Subcutaneous abdominal adipose tissue (tissue), 5 donors: Measurements from ENCODE around the gene RBM20.
"Not testable (repeated sequence)": the region's sequence is repeated elsewhere in the genome, so short reads cannot be mapped to it uniquely, and the experiment has no call there.

Source experiments
- H3K27ac ChIP-seq: one replicate; pipeline ENCODE4 v1.7.0; 2013; ENCODE audit warnings: low read depth, mild to moderate bottlenecking, inconsistent platforms, low read length, moderate library complexity
- H3K27me3 ChIP-seq, 5 donors: one replicate each; pipeline ENCODE4 v1.7.0; 2013; ENCODE audit warnings: low read length in 5 of 5, inconsistent platforms in 1 of 5; ENCODE audit not compliant: control insufficient read depth in 5 of 5, insufficient read depth in 4 of 5
- H3K36me3 ChIP-seq, 5 donors: one replicate each; pipeline ENCODE4 v1.7.0; 2013; ENCODE audit warnings: low read length in 5 of 5; ENCODE audit not compliant: control insufficient read depth in 5 of 5, insufficient read depth in 5 of 5
- H3K4me1 ChIP-seq, 5 donors: one replicate each; pipeline ENCODE4 v1.7.0; 2013; ENCODE audit warnings: low read length in 5 of 5, mild to moderate bottlenecking in 3 of 5, moderate library complexity in 1 of 5; ENCODE audit not compliant: control insufficient read depth in 5 of 5, insufficient read depth in 5 of 5
- H3K4me3 ChIP-seq, 5 donors: one replicate each; pipeline ENCODE4 v1.7.0; 2013; ENCODE audit warnings: low read length in 5 of 5, low read depth in 1 of 5
- H3K9ac ChIP-seq, 5 donors: one replicate each; pipeline ENCODE4 v1.7.0; 2013; ENCODE audit warnings: low read length in 5 of 5, mild to moderate bottlenecking in 4 of 5, moderate library complexity in 3 of 5
- H3K9me3 ChIP-seq, 5 donors: one replicate each; pipeline ENCODE4 v1.7.0; 2013; ENCODE audit warnings: low read length in 5 of 5; ENCODE audit not compliant: control insufficient read depth in 5 of 5
- donor health status: healthy.
- donor health status: healthy.
- donor health status: healthy.
- donor health status: healthy.
- donor health status: healthy.

Gene RBM20

DNA sequence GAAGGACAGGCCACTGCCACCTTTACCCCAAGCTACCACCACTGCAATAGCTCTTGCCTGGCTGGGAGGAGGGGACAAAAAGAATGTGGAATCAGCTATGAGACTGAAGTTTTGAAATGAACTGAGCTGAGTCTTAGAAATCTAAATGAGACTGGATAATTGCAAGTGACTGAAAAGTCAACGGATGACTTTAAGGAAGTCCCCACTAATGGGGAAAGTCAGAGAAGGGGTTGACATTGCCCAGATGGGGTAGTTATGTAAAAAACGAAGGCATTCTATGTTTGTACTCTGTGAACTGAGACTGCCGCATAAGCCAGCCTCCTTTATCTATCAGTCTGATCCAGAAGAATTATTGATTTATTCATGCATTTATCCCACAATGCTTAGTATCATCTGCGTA is 67.2 kb downstream of the RBM20 start:
- Histone ChIP-seq H3K27ac (no peak overlapping the region), H3K4me1 (peaks cover 0 to 23% (median 13%) of the 10 kb centered on the region in 5 donors), H3K9ac (no peak overlapping the region), H3K4me3 (no peak overlapping the region), H3K9me3 (no peaks in the 10 kb centered on the region), H3K27me3 (no peaks in the 10 kb centered on the region), H3K36me3 (no peaks in the 10 kb centered on the region)

DNA sequence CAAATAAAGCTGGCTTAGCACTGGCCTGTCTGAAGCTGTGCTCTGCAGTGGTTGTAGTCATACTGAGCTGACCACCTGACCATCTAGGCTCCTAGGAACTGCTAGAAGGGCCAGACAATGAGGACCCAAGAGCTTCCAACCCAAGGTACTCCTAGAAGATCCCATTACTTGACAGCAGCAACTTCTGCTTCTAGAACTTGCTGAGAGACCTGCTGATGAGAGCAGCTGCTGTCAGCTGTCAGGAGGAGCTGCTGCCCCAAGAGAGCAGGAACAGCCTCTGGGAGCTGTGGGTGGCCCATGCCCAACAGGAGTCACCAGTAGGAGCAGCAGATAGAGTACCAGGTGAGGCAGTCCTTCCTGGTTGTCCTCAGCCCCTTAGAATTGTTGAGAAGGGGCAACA is 70.2 kb downstream of the RBM20 start:
- H3K36me3 ChIP-seq: no peaks in the 10 kb centered on the region
- no peaks in the 10 kb centered on the region for H3K27me3 ChIP-seq
- H3K4me3 ChIP-seq: no peak overlapping the region
- H3K9ac ChIP-seq: no peak overlapping the region
- no peak overlapping the region for H3K27ac ChIP-seq
- H3K4me1 ChIP-seq: peaks cover 4 to 30% (median 21%) of the 10 kb centered on the region in 5 donors
- H3K9me3 ChIP-seq: no peaks in the 10 kb centered on the region

DNA sequence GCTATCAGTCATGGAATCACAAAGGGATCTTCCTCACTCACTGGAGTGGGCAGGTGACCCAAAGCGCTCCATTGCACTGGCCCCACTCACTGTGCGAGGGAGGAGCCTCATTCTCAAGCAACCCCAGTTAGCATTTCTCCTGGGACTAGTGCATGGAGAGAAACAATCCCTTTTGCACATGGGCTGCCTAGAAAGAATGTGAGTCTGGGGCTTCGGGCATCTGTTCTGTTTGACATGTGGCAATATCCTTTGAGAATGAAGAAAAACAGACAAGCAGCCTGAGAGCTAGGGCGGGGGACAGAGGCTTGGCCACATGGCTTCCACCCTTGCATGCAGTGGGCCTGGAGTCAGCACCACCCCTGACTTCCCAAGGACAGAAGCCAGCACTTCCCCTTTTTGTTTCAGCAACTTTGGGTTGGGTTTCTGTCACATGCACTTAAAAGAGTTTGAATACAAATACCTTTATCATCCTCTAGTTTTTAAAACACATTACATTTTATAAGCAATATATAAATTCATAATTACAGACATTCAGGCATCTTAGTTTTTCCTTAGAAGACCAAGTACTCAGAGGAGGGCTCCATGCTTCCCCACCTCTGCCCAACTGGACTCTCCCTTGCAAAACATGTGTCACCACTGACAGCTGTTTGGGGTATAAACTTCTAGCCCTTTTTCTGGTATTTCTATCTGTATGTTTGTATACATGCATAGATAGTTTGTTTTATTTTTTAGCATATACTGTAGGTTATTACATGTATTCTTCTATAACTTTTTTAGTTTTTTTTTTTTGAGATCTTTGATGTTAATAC is 73.8 kb downstream of the RBM20 start:
- peak overlapping the region; percentile 28 for H3K27ac ChIP-seq
- peaks cover 4 to 20% (median 15%) of the 10 kb centered on the region in 5 donors for H3K4me1 ChIP-seq
- H3K36me3 ChIP-seq: no peaks in the 10 kb centered on the region
- H3K27me3 ChIP-seq: no peaks in the 10 kb centered on the region
- H3K9me3 ChIP-seq: no peaks in the 10 kb centered on the region
- no peak overlapping the region for H3K9ac ChIP-seq
- H3K4me3 ChIP-seq: no peak overlapping the region

DNA sequence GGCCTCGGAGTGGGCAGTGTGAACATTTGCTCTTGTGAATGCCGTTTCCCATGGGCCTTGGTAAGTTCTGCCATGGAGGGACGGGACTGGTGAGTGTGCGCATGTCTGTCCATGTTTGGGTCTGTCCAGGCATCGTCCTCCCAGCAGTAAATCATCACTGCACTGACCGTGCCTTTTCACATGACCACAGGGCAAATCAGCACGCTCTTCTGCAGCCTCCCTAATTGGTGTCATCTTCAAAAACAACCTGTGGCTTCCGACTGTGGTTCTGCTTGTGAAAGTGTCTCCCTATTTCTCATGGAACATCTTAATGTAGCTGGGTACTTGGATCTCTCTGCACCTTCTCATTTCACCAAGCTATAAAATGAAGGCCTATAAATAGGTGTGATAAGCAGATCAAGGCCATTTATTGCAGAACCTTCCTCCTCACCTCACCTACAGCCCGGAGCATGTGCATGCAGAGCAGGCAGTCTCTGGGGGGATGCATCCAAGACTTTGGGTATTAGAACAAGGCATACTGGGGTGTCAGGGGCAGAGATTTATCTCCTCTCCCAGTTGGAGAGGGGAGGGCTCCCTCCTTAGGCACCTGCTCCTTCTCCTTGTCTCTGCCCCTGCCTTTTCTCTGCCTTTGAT is 77.4 kb downstream of the RBM20 start:
- peaks cover 5 to 28% (median 23%) of the 10 kb centered on the region in 5 donors for H3K4me1 ChIP-seq
- no peak overlapping the region for H3K9ac ChIP-seq

DNA sequence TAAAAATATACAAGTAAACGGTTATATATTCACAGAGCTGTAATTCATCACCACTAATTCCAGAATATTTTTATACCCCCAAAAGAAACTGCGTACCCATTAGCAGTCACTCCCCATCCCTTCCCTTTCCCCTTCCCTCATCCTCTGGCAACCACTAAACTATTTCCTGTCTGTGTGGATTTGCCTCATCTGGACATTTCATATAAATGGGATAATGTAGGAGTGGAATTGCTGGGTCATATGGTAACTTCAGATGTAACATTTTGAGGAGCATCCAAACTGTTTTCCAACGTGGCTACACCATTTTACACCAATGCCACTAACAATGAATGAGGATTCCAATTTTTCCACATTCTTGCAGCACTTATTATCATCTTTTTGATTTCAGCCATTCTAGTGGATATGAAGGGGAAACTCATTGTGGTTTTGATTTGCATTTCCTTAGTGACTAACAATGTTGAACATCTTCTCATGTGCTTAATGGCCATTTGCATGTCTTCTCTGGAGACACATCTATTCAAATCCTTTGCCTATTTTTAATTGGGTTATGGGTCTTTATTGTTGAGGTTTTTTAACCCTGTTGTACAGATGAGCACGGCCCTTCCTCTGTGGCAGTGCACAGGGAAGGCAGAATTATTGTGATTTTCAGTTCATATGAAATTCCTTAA is 79.2 kb downstream of the RBM20 start:
- Histone ChIP-seq H3K4me3 (no peak overlapping the region), H3K36me3 (no peaks in the 10 kb centered on the region), H3K9me3 (no peaks in the 10 kb centered on the region), H3K27me3 (no peaks in the 10 kb centered on the region), H3K9ac (no peak overlapping the region), H3K27ac (no peak overlapping the region), H3K4me1 (peaks cover under 1 to 13% (median 7%) of the 10 kb centered on the region in 5 donors)

More for the DNA sequence above, 77.4 kb downstream of the RBM20 start:
- Histone ChIP-seq H3K36me3 (no peaks in the 10 kb centered on the region), H3K27ac (no peak overlapping the region), H3K27me3 (no peaks in the 10 kb centered on the region), H3K4me3 (no peak overlapping the region), H3K9me3 (no peaks in the 10 kb centered on the region)

DNA sequence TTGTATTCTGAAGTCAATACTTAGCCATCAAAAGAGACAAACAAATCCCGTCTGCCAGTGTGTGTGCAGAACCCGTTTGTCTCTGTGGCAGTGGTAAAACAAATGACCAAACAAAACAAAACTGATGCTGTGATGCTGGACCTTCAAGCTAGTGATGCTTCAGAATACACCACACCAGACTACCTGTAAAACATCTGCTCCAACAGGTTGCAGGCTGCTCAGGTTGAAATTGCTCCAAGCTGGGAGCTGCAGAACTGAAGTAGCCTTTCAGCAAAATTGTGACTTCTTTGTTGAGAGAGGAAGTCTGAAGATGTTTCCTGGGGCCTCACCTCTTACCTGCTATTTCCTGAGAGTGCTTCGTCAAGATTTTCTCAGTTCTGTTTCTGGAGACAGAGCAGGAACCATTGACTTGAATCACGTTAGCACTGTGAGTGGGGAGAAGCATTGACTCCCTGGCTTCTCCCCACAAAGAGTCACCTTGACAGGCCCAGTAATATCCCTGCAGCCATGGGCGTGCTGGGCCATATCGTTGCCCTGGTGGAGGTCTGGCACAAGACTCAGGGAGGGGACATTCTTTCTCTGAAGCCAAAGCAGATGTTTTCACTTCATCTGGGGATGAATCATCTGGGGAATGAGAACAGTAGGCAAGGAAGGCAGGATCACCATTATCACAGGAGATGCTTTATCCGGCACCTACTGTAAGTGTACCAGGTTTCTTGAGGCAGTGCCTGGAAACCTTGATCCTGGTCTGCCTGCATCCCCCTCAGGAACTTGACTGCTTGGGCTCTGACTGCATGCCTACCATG is 80.2 kb downstream of the RBM20 start:
- H3K36me3 ChIP-seq: no peaks in the 10 kb centered on the region
- H3K9me3 ChIP-seq: no peaks in the 10 kb centered on the region
- H3K4me3 ChIP-seq: no peak overlapping the region
- H3K27ac ChIP-seq: no peak overlapping the region
- peaks cover 0 to 10% (median 7%) of the 10 kb centered on the region in 5 donors for H3K4me1 ChIP-seq
- H3K27me3 ChIP-seq: no peaks in the 10 kb centered on the region
- no peak overlapping the region for H3K9ac ChIP-seq

DNA sequence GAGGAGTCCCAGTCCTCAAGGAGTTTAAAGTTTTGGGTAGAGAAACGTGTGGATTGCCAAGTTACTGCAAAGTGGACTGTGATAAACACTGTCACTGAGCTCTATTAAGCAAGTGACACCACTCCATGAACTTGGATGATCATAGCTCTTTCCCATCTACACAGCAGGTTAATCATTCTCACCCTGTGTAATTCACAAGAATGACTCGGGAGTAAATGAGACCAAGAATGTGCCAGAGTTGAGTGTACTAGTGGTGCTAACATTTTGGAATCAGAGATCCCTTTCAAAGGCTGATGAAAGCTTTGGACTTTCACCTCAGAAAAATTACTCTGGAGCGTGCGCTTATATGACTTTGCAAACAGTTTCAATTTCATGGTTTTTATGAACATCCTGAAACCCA is 80.8 kb downstream of the RBM20 start:
- Histone ChIP-seq H3K9ac (no peak overlapping the region), H3K27ac (no peak overlapping the region), H3K36me3 (no peaks in the 10 kb centered on the region), H3K4me1 (peaks cover 0 to 10% (median 7%) of the 10 kb centered on the region in 5 donors), H3K9me3 (no peaks in the 10 kb centered on the region), H3K27me3 (no peaks in the 10 kb centered on the region), H3K4me3 (no peak overlapping the region)

DNA sequence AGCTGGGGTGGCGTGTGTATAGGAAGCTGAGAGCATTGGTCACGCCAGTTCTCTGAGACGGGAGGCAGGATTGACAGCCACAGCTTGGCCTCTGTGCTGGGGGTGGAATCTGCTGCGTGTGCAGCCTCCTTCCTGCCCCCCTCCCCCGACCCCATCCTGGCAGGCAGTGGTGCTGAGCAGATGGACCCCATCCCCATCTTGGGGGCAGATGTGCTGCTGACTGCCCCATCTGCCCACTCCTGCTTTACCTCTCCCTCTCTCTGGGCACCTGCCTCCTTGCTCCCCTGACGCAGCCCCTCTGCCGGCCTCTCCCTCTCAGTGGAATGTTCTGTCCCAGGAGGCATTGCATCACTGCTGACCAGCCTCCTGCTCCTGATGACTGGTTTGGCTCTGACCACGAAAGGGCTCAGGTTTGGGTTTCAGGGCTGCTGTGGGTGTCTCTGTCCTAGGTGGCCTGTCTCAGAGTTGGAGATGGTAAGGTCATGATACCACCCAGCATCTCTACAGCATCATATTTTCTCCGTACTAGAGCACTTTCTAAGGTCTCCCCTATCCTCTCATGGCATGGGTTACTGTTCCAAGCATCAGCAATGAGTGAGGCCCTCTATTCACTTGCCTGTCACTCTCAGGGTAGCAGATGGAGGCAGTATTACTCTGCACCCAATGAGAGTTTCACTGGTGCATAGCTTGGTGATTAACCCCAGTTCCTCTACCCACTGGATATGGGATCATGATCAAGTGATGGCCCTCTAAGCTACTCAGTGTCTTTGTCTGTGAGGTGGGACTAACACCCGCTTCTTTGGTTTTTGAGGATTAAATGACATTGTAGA is 81.9 kb downstream of the RBM20 start:
- H3K27me3 ChIP-seq: no peaks in the 10 kb centered on the region
- H3K9ac ChIP-seq: no peak overlapping the region
- H3K4me3 ChIP-seq: no peak overlapping the region
- no peaks in the 10 kb centered on the region for H3K9me3 ChIP-seq
- no peak overlapping the region for H3K27ac ChIP-seq
- peaks cover 0 to 17% (median 7%) of the 10 kb centered on the region in 5 donors for H3K4me1 ChIP-seq
- no peaks in the 10 kb centered on the region for H3K36me3 ChIP-seq

DNA sequence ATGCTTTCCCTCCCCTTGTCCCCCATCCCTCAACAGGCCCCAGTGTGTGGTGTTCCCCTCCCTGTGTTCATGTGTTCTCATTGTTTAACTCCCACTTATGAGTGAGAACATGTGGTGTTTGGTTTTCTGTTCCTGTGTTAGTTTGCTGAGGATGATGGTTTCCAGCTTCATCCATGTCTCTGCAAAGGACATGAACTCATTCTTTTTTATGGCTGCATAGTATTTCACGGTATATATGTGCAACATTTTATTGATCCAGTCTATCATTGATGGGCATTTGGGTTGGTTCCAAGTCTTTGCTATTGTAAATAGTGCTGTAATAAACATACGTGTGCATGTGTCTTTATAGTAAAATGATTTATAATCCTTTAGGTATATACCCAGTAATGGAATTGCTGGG is 83.6 kb downstream of the RBM20 start:
- H3K9ac ChIP-seq, H3K4me3 ChIP-seq, H3K36me3 ChIP-seq, H3K9me3 ChIP-seq, H3K27me3 ChIP-seq, H3K27ac ChIP-seq: not testable (repeated sequence)
- H3K4me1 ChIP-seq: peaks cover 0 to 22% (median 7%) of the 10 kb centered on the region in 5 donors
